CD4-positive, alpha-beta T cell treated with Interleukin-12 subunit alpha and Interleukin-12 subunit beta, for 1 hour (primary cell): ENCODE measurements around the gene DEFB114.
"Not testable (repeated sequence)": the region's sequence is repeated elsewhere in the genome, so short reads cannot be mapped to it uniquely, and the experiment has no call there.

Experiments used
- DNase-seq: peaks from one replicate; pipeline ENCODE4 v3.0.0-alpha.2; 2020

Gene DEFB114, protein sequence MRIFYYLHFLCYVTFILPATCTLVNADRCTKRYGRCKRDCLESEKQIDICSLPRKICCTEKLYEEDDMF

GRCh38 chr6:49964064-49964463 is at the start of gene DEFB114:
Gene DEFB114 (minus strand): TSS chr6:49964164. CDS start chr6:49964105, 59 bp downstream.
- no peak for DNase-seq

DNA sequence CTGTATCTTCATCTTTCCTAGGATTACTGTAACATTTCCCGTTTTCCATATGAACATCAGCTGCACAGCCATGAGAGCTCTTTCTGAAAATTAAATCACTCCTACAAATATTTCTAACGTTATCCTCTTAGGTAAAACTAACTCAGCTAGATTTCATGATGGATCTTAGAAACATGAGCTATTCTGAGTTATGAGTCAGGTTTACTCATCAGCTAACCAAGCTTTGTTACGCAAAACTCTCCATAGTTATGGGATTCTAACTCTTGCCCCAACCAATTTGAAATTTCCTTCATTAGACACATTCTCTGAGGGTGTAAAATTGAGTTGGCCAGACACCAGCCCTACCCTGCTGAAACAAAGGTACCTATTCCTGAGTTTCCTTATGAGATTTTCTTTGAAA is 43.9 kb upstream of the DEFB114 start:
- no peak for DNase-seq

GRCh38 chr6:50003139-50003538 is 39.2 kb upstream of the DEFB114 start:
- no peak for DNase-seq

DNA sequence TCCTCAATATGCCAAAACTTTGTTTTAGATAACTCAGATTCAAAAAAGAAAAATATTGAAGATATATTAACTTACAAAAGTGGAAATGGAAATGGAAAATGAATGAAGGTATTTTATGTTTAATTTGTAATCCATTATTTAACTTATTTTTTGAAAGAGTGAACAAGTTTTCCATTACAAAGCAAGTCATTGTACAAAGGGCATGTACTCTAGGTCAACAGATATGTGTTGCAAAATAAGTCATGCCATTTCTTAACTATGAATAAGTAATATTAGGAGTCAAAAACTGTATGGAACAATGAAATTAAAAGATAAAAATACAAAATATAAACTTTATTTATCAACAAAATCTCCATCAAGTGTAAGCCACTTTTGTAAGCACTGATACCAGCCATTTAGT is 31.3 kb upstream of the DEFB114 start:
- no peak for DNase-seq

DNA sequence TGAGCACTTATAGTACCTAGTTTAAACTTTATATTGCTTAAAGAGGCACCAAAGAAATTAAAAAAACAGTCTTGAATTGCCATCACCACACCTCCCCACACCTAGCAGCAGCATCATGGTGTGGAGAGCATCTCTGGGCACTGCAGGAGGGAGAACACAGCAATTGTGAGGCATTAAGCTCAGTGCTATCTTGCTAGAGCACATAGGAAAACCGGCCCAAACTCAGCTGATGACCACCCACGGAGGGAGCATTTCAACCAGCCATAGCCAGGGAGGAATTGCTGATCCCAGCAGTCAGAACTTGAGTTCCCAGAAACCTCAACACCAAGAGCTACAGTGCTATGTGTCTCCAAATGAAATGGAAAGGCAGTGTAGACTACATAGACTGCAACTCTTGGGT is 24.9 kb upstream of the DEFB114 start:
- no peak for DNase-seq

GRCh38 chr6:49987749-49988148 is 23.8 kb upstream of the DEFB114 start:
- DNase-seq: no peak

DNA sequence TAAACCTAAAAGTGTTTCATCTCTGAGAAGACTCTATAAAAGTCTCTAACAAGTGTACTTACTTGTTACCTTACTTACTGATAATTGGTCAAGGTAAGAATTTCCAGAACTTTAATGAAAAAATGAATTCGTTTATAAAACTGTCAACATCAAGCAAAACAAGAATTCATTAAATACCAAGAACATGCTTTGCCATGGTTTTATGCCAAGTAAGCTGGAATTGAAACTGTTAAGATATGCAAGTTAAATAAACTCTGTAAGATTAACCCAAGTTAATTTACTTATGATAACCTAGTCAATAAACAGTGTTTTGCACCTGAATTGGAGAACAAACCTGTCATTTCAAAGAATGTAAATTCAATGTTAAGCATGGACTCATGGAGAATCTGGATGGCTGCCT is 22.6 kb upstream of the DEFB114 start:
- no peak for DNase-seq

DNA sequence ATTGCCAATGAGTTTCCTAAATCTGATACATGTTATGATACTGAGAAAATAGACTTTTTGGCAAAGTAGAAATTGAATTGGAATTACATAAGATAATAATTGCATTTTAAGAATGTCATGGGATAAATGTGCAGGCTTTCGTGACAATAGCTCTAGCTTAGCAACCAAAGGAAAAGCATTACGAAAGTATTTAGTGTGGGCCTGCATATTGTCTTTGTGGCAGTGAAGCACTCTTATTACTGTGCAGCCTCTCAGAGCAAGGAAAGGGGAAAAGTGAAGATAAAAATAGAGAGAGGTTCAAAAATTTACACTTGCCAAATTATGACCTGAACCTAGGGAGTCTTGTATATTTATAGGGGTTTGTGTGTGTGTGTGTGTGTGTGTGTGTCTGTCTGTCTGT is 18.1 kb upstream of the DEFB114 start:
- no peak for DNase-seq

DNA sequence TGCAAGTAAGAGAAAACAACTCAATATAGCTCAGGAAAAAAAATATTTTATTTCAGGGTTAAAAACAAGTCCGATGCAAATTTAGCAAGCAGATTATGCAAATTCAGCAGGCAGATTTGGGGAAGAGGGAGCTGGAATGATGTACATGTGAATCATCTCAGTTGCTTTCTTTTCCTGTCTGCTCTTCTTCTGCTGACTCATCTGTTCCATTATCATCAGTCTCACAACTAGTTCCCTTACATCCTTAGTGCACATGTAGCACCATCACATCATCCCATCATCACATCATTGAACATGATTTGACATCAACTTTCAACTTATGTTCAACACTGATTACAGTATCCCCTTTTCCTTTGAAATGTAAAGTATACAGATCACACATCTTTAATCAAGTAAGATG is 16.9 kb upstream of the DEFB114 start:
- DNase-seq: no peak

- DNase-seq: no peak
Observed at GRCh38 chr6:49979584-49979983, 15.6 kb upstream of the DEFB114 start.

GRCh38 chr6:49978332-49979226 is 14.6 kb upstream of the DEFB114 start:
- DNase-seq: no peak

GRCh38 chr6:49969605-49970004 is 5.6 kb upstream of the DEFB114 start, which contains the start of gene DEFB113:
Gene DEFB113 (minus strand): TSS chr6:49969625. CDS start chr6:49969625, 0 bp downstream.
- DNase-seq: no peak

GRCh38 chr6:49966823-49967222 is 2.9 kb upstream of the DEFB114 start:
- no peak for DNase-seq

- DNase-seq: no peak
Observed at GRCh38 chr6:49966334-49966733, 2.4 kb upstream of the DEFB114 start.

DNA sequence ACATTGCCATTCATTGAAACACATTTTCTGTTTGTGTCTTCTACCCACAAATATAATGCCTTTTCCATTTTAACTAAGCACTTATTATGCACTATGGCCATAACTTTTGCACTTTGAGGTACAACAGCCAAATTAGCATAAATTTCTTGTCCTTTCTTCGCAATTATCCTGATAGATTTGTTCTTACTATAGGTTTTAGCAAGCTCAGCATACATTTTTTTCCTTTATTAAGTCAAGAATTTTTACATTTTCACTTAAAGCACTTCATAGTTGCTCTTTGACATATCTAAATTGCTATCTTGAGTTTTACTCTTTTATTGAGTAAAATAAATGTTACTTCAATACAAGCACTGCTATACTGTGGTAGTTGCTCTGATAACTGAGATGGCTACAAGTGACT is 5.8 kb downstream of the DEFB114 start:
- DNase-seq: no peak

DNA sequence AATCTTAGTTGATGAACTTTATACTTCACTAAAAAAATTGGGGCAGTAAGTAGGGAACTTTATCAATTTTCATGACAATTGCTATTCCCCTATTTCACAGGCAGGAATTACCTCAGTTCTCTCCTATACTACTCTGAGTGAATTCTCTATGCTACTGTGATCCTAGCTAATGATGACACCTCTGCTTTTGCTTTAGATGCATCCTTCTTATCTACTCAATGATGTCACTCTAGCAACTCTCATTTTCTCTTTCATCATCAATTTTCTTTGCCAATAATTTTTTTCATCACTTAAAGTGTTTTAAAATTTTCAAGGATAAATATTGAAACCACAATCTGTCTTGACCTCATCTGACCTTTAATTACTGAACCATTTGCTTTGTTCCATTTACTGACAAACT is 8.1 kb downstream of the DEFB114 start:
- DNase-seq: no peak

DNA sequence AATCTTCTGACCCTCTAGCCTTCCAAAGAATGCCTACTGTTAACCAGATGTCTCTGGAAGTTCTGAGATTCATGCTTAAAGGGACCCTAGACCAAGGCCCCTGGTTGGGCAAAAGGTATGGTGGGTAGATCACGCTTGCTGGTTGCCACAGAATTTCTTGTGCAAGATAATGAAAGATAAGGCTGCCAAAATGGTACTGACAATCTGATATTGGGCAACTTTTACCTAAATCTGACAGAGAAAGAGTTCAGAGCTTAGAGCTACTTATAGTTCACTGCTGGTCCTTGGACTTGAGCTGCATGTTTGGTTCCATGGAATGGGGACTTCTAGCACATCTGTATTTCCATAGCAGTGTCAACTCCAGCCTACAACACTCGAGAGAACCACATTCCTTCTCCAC is 12.0 kb downstream of the DEFB114 start:
- DNase-seq: no peak

- no peak for DNase-seq
Observed at GRCh38 chr6:49950415-49950751, 13.6 kb downstream of the DEFB114 start.

DNA sequence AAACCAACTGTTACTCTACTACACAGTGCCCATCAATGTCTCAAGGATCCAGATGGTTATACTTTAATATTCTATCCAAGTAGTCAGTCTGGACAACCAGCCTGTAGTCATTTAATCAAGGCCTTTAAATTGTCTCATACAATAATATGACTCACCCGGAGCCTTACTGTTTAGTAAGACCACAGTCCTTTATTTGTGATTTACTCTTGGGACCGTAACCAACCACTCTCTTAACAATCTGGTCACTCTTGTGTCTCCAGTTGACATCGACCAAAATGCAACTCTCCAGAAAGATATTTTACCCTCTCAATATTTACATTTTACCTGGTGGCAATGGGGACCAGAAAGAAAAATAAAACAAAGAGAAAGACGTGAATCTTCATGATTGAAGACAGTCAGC is 14.9 kb downstream of the DEFB114 start:
- DNase-seq: no peak

DNA sequence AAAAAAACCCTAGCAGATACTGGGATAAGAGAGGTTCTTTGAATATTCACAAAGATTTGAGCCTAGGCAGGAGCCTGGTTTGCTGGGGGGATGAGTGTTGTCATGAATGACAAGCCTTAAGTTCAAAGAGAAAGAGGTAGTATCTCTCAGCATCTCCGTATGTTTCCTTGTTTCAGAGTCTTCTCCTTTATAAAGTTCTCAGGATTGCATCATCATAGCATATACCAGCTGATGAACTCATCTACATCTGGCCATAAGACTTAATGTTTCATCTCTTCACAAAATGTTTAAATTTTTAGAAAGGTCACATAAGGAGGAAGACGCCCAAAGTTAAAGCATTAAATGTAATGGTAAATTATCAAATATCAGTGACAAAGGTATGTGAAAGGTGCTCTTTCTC is 17.1 kb downstream of the DEFB114 start:
- DNase-seq: no peak

DNA sequence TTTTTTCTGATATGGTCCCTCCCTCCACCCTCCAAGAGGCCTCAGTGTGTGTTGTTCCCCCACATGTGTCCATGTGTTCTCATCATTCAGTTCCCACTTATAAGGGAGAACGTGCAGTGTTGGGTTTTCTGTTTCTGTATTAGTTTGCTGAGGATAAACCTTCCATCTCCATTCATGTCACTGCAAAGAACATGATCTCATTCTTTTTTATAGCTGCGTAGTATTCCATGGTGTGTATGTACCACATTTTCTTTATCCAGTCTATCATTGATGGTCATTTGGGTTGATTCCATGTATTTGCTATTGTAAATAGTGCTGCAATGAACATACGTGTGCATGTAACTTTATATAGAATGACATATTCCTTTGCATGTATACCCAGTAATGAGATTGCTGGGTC is 19.9 kb downstream of the DEFB114 start:
- DNase-seq: not testable (repeated sequence)

GRCh38 chr6:49939993-49940498 is 23.9 kb downstream of the DEFB114 start:
- no peak for DNase-seq

DNA sequence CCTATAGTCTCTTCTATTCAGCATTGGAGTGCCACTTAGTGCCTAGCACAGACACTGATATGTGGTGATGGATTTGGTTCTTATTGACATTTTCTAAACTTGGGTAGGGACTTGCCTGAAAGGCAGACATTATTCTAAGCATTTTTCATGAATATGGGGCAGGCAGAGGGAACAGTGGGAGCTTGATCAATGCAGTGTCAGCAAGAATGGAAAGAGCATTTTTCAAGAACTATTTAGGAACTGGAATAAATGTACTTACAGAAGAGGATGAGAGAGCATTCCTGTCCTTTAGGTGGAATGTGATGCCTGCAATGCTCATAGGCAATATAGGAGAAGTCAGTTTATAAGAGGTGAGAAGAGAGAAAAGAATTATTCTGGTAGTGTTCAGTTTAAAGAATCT is 26.2 kb downstream of the DEFB114 start:
- no peak for DNase-seq

- no peak for DNase-seq
Observed at GRCh38 chr6:49937017-49937416, 26.9 kb downstream of the DEFB114 start.

- no peak for DNase-seq
Observed at GRCh38 chr6:49935387-49935786, 28.6 kb downstream of the DEFB114 start.
